Activated gamma-delta T cell treated with anti-CD3 and anti-CD28 coated beads, Interleukin-2, amount 50 U/mL, for 16 hours (primary cell): ENCODE measurements around the gene ADAM30.
"Not testable (repeated sequence)": the region's sequence is repeated elsewhere in the genome, so short reads cannot be mapped to it uniquely, and the experiment has no call there.

ENCODE experiments used
- DNase-seq: peaks from one replicate; pipeline ENCODE4 v3.0.0-alpha.2; 2020; ENCODE audit warnings: low read depth

The ADAM30 gene

GRCh38 chr1:119874186-119874585 lies 22.1 kb downstream of the ADAM30 start:
- no peak for DNase-seq

DNA sequence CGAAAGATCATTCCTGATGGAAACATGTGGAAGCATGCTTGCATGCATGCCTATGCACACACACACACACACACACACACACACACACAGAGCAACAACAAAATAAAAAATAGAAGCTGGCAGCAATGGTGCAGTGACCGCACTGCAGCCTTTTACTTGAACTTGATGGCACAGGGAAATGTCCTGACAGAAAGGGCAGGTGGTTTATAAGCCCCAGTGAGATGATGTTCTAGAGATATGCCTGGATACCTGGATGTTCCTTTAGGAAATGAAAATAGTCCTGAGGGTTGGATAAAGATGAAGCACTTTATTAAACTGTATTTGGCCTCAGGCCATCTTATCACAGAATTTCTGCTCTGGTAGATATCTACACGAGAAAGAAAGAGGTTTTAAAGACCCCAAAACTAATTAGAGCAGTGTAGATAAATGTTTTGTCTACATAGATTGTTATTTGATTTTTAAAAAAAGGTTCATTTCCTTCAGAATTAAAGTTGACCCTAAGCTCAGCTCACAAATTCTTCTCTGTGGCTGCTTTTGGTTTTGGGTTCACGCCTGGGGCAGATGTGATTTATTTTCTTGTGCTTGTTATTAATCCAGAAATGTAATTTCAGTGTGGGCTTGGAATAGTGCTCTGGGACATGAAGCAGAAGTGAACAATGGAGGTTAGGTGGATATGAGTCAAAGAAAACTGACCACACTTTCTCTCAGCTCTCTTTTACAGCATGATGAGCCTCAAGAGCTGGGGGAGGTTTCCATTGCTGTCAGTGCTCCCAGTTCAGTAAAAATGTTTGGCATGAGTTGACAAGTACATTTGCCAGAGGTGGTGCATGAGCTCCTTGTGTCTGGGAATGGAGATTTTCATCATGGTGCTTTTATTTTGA lies 22.9 kb downstream of the ADAM30 start:
- DNase-seq = no peak

DNA sequence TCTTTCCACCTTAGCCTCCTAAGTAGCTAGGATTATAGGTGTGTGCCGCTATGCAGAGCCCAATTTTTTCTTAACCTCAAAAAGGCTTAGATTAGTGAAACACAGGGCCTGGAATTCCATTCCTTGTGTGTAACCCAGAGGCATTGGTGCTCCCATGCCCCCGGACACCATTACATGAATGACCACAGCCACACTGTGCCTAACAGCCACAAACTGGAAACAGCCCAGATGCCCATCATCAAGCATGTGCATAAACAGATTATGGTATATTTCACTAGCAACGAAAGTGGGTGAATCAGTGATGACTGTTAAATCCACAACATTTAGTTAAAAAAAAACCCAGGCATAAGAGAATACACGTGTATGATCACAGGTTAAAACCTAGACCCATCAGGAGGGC lies 24.4 kb downstream of the ADAM30 start:
- no peak for DNase-seq

- DNase-seq = peak; percentile 45
These were observed 25.3 kb downstream of the ADAM30 start for GRCh38 chr1:119870917-119871596.

- DNase-seq = no peak
These were observed 26.3 kb downstream of the ADAM30 start for GRCh38 chr1:119869995-119870394.

DNA sequence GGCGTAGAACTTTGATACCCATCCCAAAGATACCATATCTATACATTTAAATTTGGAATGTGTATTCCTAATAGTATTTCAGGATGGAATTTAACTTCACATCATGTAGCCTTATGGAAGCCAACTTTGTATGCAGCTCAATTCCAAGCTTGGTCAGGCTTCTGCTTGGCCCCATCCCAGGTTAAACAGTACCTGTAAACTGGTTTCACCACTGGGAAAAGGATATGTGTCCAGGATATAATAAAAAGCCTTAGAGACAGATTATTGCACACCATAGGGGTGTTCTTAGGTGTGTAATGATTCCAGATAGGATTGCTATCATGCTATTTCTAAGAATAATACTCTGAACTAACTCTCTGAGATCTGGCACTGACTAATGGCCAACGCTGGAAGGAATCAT lies 28.1 kb downstream of the ADAM30 start:
- no peak for DNase-seq

GRCh38 chr1:119866451-119866850 lies 29.9 kb downstream of the ADAM30 start:
- DNase-seq = no peak

- DNase-seq = no peak
These were observed 30.7 kb downstream of the ADAM30 start for GRCh38 chr1:119865627-119866026.

DNA sequence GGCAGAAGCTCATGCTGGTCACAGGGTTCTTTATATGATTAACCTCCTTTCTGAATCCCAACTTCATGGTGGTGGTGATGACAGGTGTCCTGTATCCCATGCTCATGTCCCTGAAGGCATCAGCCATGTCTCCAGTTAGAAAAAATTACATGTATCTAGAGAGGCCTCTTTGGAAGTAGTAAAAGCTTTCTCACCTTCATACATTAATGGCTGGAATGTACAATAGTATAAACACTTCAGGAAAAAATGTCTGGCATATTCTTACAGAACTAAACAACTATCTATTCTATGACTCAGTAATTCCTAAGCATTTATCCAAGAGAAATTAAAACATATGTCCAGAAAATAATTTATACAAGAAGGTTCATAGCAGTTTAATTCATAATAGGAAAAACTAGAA lies 34.0 kb downstream of the ADAM30 start:
- no peak for DNase-seq

DNA sequence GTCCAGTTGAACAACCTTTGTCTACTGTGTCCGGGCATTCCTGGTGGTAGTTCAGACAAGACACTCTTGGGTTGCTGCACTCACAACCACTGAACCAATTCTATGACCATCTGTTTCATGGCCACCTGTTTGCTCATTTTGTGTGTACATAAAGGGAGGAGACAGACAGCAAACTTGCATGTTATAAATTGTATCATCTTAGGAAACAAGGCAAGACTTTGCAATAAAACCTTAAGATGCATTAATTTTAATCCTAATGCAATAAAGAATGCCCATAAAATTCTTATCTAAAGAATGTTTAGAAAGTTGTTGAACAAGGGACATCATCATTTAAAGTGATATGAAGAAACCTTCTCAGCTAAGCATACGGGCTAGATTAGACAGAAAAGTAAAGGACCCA lies 34.8 kb downstream of the ADAM30 start:
- no peak for DNase-seq

GRCh38 chr1:119859647-119860046 lies 36.7 kb downstream of the ADAM30 start:
- DNase-seq = no peak

GRCh38 chr1:119858556-119859214 lies 37.6 kb downstream of the ADAM30 start:
- DNase-seq = not testable (repeated sequence)

DNA sequence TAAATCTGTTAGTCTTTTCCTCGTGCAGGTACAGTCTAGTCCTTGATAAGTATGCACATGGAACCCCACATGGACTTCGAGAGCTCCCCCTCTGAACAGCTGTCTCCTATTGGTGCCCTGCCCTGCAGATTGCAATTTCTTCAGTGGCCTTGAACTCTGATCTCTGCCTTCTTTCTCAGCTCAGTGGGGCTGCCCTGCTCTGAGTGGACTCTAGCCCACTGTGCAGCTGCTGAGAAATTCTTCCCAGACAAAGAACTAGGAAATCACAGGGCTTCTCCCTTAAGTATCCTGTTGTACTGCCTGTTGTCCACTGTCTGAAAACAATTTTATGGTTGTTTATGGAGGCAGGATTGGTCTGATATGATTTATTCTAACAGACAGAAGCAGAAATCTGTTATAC lies 38.2 kb downstream of the ADAM30 start:
- DNase-seq = no peak

DNA sequence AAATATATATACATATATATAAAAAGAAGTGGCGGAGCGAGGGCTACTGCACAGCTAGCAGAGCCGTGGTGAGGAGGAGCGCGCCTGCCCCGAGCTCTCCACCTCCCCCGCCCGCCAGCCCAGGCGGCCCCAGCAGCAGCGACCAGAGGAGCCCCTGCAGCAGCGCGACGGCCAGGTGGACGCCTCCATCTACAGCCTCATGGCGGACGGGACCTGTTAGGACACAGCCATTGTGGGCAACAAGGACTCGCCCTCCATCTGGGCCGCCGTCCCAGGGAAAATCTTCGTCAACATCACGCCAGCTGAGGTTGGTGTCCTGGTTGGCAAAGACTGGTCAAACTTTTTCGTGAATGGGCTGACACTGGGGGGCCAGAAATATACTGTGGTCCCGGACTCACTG lies 43.2 kb downstream of the ADAM30 start:
- DNase-seq = no peak

DNA sequence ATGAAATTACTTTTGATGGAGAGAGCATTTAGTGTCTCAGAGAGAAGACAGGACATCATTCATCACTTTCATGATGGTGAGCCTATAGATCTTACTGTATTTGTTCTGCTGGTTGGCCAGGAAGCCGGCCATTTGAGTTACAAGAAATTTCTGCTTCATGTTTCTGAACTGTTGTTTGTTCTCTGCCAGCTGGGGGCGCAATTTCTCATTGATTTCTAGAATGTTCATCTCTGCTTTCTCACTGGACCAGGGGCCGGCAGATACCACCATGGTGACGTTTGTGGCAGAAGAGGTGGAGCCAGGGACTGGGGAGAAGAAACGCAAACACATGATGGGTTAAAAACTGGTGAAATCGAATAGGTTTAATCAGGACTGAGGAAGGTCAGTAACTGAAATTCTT lies 52.1 kb downstream of the ADAM30 start:
- DNase-seq = not testable (repeated sequence)
